GM21367 (cell line): Measurements from ENCODE around the gene TCF3.

Source experiments
- ATAC-seq: cut with Tn5 transposase; IDR thresholded peaks from one replicate; pipeline ENCODE4 v1.9.1; 2021; ENCODE audit not compliant: unreplicated experiment

The TCF3 gene

DNA sequence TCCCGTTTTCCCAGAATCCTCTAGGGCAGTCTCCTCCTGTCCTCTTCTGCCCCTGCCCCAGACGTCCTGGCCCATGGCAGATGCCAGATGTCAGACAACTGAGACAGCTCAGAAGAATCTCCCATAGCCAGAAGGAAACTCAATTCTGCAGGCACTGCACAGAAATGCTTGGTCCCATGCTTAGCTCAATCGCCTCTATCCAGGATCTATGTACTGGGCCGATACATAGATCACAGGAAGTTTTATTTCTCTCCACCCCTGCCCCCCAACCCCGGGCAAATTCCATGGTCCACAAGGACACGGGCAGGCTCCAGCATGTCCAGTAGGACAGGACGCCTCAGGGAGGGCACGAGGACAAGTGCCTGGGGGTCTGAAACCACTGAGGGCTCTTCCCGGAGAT lies 64.5 kb downstream of the TCF3 start:
- ATAC-seq = no peak

DNA sequence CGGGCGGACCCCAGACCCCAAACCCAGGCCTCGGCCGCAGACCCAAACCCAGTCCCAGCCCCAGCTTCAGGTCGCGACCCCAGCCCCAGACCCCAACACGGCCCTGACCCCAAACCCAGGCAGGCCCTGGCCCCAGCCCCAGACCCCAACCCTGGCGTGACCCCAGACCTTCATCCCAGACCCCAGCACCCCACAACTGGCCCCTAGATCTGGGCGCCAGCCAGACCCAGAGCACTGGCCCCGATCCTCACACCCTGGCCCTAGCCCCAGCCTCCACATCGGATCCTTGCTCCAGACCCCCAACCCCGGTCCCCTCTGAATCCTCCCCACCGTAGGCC lies 67.2 kb downstream of the TCF3 start:
- no peak for ATAC-seq

DNA sequence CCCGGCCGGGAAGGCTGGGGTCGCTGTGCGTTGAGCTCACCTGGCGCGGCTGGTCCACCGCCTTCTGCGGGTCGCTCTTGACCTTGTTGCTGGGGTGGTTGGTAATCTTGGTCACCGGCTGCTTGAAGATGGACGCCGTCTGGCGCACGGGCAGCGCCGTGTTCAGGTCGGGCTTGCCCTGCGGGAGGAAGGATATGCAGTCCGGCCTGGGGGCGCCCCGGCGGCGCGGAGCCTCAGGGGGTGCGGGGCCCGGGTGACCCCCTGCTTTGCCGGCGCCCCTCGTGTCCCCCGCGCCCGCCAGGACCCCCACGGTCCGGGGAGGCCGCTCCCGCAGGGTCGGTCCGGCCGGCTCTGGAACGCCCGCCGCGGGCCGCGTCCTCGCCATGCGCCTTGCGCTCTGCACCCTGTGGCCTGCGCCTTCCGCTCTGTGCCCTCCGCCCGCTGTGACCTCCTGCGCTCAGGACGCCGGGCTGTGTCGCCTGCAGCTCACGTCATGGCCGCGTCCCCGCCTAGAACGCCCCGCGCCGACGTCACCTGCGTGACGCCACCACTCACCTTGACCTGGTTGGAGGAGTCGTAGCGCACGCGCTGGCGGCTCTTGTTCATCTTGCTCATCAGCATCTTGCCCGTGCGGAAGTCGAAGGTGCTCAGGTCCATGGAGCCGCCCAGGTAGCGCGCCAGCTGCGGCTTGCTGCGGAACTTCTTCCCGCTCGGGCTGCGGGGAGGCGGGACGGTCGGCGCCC lies 67.7 kb downstream of the TCF3 start:
- no peak for ATAC-seq

DNA sequence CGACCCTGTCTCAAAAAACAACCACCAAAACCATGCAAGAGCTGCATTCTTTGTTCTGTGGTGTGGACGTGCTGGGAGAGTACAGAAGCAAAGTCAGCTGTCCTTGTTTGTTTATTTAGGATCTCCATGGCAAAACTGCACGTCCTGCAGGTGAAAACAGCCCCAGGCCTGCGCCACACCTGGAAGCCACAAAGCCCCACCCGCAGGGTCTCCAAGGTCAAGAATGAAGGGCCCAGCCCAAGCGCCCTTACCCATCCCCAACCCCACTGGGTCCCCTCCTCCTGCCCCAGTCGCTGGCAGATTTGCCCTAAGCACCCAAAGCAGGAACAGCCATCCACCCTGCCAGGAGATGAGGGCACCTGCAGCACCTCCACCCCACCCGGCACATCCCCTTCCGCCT lies 70.2 kb downstream of the TCF3 start:
- ATAC-seq = no peak

DNA sequence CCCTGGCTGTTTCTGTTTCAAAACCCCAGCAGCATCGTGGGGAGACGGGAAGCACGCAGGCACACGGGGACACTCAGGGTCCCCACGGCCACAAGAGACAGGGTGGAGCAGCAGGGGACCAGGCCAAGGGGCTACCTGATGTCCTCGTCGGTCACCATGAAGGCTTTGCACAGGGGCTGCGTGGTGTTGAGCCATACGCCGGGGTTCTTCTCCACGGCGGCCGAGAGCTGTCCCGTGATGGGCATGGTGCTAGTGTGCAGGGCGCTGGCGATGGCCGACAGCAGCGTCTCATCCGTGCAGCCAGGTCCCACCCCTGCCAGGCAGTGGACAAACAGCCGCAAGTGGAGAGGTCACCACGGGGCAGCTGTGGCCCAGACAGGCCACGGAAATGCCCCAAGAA lies 71.5 kb downstream of the TCF3 start:
- no peak for ATAC-seq

DNA sequence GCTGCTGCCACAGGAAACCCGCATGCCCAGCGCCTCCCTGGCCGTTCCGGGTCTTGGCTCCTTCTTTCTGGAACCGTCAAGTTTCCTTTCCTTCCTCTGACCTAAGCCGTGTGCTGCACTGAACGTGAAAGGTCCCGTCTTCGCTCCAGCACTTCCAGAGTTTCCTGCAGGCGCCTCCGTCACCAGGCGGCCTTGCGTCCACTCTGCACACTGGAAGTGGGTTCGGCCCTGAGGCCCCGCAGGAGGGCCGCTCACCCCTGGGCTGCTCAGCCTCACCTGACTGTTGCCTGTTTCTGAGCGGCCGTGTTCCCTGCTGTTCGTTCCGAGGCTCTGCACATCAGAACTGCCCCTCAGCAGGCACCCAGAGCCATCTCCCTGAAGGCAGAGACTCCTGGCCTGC lies 72.0 kb downstream of the TCF3 start:
- ATAC-seq = no peak

DNA sequence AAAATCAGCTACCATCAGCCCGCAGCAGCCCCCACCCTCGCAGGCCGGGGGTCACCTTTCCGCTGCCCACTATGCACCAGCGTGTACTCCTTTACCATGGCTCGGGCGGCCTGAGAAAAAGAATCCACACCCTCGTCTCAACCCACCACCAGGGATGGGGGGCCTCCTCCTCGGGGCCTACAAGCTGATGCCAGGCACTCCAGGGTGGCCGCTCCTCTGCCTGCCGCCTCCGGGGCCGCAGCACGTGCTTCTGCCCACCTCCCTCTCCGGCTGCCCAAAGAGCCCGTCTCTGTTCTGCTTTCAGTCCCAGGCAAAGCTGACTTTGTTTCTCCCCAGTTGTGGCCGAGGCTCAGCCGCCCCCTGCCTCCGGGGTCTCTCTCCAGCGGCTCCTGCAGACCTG lies 73.2 kb downstream of the TCF3 start:
- ATAC-seq = no peak

DNA sequence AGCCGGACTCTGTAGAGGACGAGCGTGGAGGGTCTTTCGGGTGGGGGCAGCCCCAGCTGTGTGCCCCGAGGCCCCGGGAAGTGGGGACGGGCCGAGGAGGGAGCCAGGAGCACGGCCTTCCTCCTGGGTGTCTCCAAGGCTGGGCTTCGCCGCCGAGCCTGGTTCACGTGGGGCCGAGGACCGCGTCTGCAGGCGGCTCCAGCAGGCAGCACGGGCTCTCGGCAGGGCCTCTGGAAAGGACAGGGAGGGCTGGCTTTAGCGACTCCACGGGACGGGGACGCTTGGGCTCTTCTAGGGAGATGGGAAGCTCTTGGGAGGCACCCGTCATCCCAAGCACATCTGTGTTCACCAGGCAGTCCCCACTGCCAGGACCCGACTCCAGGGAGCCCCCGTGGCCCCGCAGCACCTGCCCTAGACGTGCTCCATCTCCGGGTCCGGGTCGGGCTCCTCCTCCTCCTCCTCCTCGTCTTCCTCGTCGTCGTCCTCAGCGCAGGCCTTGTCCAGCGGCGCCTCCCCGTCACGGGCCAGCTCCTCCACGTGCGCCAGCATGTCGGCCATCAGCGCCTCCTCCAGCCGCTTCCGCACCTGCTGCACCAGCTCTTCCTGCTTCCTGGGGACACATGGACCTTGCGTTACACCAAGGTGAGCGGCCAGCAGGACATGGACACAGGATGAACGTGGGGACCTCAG lies 74.3 kb downstream of the TCF3 start:
- no peak for ATAC-seq

DNA sequence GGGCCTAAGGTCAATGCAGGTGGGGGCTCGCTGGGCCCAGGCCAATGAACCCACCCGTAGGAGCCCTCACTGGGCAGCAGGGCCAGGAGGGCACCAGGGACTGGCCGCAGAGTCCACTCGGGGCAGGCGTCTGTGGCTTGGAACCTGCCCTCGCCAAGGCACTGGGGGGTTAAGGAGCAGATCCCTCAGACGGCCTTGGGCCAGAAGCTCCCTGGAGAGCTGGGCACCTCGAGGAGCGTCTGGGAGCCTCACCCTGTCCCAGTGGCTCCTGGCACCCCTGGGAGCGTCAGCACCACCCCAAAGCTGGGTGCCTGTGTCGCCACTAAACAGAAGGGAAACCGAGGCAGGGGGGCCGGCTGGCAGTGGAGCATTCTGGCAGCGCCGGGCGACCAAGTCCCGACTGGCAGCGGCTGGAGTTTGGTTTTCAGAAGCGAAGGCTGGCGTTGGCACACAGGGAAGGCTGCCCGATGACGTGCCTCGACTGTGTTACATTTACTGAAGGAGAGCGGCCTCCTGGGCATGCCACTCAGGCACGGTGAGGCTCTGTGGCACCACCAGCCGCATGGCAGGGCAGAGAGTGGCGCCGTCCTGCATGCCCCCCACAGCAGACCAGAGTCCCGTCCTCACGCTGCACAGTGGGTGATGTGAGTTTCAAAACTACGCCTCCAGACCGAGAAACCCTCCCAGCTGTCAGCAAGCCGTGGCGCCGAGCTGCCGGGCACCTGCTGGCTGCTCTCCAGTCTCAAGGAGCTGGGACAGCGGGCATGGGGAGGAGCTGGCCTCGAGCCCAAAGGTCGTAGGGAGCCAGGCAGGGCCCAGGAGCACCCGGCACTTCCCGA lies 75.1 kb downstream of the TCF3 start:
- ATAC-seq = no peak

DNA sequence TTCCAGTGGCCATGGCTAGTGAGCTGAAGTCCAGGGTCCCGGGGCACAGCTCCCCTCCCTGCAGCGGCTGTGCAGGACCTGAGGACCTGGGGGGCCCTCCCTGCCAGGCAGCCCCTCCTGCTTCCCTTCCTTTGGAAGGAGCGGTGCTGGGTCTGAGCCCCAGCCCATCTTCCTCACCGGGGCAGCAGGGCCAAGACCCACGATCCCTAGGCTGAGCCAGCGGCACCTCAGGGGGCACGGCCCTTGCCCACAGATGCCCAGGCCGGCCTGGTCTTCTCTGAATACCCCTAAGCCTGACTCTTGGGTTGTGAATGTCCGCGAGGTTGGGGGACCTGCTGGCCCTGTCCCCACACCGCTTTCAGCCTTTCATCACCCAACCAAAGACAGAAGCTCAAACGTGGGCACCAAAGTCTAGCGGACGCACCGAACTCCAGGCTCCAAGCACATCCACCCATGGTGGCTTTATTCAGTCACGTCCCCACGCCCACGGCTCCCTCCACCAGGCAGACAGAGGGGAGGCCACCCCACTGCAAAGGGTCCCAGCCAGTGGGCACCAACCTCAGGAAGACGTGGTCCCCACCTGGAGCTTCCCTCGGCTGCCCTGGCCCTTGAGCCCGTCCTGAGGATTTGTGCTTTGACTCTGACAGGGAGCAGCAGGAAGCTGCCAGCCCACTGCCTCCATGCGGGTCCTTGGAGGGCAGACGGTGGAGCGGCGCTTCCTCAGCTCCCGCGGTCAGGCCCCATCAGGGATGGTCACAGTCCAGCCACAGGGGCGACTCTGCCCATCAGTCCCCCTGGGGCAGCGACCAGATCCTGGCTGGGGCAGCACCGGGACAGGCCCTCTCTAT lies 75.9 kb downstream of the TCF3 start:
- ATAC-seq = no peak

DNA sequence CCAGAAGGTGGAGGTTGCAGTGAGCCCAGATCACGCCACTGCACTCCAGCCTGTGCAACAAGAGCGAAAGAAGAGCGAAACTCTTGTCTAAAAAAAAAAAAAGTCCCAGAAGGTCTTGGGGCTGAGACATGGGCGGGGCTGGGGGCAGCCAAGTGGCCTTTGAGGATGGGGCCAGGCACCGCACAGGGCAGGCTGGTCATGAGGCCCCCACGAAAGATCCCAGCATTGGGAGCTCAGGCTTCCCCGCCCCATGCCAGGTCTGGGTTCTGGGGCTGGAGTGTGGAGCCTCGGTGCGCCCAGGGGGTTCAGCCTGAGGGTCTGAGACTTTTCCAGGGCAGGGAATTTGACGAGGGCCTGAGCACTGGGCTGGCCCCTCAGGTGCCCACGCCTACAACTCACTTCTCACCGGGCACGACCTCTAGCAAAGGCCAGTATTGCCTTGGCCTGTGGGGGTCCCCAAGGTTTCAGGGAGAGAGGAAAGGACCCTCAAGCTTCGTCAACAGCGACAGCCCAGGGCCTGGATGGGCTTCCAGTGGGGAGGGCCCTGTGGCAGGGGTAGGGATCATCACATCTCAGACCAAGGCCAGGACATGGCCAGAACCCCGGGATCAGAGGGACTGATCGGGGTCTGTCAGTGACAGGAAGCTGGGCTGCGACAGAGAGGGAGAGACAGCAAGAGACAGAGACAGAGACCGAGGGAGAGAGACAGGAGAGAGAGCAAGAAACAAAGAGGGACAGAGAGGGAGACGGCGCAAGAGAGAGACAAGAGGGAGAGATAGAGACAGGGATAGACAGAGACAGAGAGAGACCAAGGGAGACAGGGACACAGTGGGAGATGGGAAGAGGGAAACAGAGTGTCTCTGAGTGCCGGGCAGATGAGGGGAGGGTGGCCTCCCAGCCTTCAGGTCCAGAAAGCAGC lies 76.8 kb downstream of the TCF3 start:
- ATAC-seq = no peak

DNA sequence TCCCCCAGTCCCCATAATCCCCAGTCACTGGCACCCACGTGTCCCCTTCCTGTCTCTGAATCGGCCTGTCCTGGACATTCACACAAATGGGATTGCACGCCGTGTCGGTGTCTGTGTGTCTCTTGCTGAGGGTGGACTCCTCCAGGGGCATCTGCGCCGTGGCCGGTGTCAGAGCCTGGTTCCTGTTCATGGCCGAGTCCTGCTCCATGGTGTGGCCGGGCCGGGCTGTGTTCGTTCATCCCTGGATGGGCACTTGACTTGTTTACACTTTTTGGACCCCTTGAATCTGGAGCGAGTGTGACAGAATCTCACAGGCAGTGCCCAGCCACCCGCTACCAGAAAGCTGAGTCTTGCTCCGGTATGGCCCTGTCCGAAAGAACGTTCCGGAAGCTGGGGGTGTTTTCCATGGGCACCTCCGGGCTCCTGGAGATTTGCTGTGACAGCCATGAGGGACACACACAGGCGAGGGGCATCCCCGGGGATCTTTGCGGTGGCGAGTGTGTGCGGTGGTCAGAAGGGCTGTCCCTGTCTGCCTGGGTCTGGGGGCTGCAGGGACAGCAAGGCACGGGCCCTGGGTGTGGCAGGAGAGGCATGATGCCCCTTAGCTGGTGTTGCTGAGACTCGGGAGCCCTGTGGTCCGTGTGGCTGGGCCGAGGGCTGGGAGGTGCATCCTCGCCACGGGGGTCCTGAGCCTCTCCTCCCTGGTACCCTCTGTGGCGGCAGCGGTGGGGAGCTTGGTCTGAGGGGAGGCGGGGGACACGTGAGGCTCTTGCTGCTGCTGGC lies 77.9 kb downstream of the TCF3 start:
- ATAC-seq = no peak

DNA sequence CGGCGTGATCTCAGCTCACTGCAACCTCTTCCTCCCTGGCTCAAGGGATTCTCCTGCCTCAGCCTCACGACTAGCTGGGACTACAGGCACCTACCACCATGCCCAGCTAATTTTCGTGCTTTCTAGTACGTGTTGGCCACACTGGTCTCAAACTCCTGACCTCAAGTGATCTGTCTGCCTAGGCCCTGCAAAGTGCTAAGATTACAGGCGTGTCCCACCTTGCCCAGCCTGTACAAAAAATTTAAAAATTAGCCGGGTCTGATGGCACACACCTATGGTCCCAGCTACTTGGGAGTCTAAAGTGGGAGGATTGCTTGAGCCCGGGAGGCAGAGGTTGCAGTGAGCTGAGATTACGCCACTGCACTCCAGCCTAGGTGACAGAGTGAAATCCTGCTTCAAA lies 79.6 kb downstream of the TCF3 start:
- ATAC-seq = no peak

DNA sequence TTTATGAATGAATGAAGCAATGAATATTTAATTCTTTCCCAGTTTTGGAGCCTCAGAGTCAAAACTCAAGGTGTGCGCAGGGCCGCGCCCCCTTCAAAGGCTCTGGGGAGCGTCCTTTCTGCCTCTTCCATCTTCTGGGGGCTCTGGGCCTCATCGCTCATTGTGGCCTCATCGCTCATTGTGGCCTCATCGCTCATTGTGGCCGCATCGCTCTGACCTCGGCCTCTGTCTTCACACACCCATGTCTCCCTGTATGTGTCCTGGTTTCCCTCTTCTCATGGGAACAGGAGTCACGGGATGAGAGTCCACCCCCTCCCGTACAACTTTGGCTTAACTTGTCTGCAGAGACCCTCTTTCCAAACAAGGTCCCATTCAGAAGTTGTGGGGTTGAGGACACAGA lies 81.1 kb downstream of the TCF3 start:
- ATAC-seq = no peak

DNA sequence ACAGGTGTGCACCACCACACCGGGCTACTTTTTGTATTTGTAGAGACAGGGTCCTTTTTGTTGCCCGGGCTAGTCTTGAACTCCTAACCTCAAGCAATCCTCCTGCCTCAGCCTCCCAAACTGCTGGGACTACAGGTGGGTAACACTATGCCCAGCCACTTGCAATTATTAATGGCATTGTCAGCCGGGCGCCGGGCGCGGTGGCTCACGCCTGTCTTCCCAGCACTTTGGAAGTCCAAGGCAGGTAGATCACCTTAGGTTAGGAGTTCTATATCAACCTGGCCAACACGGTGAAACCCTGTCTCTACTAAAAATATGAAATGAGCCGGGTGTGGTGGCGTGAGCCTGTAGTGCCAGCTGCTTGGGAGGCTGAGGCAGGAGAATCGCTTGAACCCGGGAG lies 81.6 kb downstream of the TCF3 start:
- no peak for ATAC-seq

DNA sequence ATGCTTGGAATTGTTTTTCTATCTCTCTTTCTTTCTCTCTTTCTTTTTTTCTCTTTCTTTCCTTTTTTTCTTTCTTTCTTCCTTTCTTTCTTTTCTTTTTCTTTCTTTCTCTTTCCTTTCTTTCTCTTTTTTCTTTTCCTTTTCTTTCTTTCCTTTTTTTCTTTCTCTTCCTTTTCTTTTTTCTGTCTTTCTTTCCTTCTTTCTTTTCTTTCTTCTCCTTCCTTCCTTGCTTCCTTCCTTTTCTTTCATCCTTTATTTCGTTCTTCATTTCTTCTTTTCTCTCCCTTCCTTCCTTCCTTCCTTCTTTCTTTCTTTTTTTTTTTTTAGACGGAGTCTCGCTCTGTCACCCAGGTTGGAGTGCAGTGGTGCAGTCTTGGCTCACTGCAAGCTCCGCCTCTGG lies 82.4 kb downstream of the TCF3 start:
- no peak for ATAC-seq

DNA sequence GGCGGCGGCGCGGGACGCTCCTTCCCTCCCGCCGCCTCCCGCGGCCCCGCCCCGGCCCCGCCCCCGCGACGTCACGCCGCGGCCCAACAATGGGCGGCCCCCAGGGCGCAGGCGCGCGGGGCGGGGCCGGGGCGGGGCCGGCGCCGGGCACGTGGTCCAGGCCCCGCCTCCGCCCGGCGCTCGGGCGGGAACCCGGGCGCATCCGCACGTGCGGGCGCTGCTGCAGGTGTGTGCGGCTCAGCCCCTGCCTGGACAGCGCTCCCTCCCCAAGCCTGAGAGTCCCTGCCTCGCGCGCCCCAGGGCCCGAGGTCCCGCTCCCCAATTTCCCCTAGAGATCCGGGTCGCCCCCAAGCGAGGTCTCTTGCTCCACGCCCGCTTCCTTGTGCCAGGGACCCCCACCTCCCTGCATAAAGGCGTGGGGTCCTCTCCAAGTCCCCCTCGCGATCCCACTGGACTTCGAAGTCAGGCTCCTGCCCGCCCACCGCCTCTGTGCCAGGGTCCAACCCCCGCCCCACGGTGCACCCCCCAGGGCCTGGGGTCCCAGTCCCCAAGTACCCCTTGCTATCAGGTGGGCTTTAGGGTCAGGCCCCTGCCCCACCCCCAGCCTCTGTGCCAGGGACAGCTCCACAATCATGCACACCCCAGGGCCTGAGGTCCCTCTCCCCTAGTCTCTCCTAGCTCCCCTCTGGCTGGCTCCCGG lies 83.9 kb downstream of the TCF3 start, which contains the start of gene MEX3D:
TSS of gene MEX3D (minus strand) at position 6 of the 700 bp plus-strand sequence. CDS start 267 bp downstream, outside the sequence.
- no peak for ATAC-seq

DNA sequence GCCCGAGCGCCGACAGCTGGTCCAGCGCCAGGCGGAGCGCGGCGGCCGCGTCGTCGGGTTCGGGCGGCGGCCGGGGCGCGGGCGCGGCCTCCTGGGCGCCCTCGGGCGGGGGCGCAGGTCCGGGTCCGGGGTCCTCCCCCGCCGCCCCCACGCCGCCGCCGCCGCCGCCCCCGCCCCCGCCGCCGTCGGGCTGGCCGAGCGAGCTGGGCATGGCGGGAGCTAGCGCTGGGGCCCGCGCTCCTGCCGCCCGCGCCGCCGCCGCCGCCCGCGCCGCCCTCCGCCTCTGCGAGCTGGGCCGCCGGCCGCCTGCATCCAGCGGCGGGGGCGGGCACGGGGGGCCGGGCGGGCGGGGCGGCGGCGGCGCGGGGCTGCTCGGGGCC lies 84.6 kb downstream of the TCF3 start:
- ATAC-seq = no peak
